GM19455 (cell line): Measurements from ENCODE around the gene SRM.
"Not testable (repeated sequence)": the region's sequence is repeated elsewhere in the genome, so short reads cannot be mapped to it uniquely, and the experiment has no call there.

Source experiments
- ATAC-seq: cut with Tn5 transposase; IDR thresholded peaks from one replicate; pipeline ENCODE4 v1.9.1; 2021; ENCODE audit not compliant: unreplicated experiment

Gene SRM

DNA sequence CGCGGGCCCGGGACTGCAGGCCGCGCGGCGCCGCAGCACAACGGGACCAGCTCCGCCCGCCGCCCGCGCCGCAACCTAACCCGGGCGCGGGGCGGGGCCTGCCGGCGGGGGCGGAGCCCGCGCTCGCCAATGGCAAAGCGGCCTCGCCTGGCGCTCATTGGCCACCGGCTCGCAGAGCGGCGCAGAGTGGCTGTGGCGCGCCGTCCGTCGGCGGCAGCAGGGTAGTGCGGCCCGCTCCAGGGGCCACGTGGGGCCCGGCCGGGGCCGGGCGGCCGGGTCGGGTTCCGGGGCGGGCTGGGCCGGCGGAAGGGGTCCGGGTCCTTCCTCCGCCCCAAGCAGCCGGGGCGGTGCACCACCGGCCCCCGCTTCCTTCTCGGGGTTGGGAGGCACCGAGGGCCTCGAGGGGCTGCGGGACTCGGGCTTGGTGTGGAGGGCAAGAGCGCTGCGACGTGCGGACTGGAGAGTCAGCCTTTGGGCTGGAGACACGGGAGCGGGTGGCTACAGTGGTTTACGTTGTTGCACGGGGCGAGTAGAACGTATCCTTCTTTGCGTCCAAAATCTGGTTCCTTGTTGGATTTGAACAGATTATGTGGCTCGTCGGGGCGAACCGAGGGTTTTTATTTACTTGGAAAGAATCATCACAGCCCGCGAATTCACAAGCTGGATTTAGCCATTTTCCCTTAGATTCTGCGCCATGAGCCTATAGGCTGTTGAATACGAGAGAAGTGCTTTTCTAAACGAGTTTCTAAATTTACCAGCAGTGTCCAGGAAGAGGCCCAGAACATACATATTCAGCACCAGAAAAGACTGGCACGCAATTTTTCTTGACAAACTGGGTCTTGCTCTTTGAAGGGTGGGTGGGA is at the start of gene SRM:
TSS of gene SRM (minus strand) at position 51 of the 863 bp plus-strand sequence. CDS start 75 bp downstream, outside the sequence.
- peak; percentile 82 for ATAC-seq

DNA sequence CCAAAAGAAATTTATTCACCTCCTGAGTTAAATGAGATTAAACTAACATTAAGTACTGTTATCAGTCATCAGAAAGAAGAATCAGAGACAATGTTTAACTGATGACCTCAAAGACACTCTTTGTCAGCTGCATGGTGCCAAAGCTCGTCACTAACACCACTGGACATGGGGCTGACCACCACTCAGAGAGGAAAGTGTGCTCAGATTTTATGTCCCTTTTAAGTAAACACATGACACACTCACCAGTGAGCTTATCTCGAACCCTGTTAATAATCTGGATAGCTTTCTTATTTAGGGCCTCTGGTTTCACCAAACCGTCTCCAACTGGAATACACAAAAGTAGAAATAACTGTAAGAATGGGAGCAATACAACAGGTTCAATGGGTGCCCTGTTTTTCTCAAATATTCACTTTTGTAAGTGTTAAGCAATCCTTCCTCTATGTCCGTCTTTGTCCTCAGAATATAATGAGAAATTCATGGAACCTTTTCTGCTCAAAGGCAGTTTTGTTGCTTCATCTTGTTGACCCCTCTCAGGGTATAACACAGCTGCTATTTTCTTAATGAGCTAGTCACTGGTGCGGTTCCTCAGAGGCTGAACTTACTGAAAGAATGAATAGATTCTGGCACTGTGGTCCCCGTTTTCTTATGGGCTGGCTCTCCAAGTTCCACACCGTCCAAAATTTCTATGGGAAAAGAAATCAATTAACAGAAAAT is 49.4 kb upstream of the SRM start:
- no peak for ATAC-seq

DNA sequence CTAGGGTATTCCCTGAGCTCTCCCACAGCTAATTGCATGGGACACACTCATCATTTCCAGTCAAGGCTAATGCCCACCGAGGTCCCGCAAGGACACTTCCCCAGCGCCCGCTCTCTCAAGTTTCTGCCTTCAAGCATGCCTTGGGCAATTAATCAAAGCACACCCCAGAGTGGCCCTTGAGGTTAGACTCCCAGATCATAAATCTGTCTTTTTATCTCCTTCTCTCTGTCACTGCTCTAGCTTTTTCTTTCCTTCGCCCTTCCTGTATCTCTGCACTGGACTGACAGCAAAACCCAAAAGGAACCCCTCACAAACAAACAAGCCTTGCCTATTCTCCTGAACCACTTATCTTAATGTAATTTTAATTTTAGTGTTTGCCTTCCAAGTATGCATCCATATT is 47.8 kb upstream of the SRM start:
- ATAC-seq: no peak

DNA sequence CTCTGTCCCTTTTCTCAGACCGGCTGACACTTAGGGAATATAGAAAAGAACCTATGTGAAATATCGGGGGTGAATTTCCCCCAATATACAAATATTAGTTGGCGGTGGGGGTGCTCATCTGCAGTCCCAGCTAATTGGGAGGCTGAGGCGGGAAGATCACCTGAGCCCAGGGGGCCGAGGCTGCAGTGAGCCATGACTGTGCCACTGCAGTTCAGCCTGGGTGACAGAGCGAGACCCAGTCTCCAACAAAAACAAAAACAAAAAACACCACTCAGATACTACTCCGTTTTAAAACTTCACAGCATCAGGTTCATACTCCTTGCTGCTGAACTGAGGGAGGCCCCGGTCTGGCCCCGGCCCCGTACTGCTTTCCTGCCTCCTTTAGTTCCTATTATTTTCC is 45.8 kb upstream of the SRM start:
- no peak for ATAC-seq

DNA sequence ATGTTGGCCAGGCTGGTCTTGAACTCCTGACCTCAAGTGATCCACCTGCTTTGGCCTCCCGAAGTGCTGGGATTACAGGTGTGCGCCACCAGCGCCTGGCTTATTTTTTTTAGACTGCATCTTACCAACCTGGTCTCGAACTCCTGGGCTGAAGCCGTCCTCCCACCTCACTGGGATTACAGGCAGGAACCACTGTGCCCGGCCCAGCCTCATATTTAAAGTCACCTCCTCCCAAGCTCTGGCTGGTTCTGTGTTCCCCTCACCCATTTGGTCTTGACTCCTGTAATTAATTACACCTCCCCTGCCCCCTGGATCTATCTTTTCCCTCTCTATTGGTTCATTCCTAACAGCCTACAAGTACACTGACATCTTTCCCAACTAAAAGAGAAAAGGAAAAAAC is 41.5 kb upstream of the SRM start:
- ATAC-seq: no peak

DNA sequence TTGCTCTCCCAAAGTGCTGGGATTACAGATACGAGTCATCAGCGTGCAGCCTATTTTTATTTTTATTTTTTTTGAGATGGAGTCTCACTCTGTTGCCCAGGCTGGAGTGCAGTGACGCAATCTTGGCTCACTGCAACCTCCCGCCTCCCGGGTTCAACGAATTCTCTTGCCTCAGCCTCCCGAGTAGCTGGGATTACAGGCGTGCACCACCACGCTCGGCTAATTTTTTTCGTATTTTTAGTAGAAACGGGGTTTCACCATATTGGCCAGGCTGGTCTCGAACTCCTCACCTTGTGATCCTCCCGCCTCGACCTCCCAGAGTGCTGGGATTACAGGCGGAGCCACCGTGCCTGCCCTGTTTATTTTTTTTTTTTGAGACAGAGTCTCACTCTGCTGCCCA is 41.0 kb upstream of the SRM start:
- ATAC-seq: not testable (repeated sequence)

DNA sequence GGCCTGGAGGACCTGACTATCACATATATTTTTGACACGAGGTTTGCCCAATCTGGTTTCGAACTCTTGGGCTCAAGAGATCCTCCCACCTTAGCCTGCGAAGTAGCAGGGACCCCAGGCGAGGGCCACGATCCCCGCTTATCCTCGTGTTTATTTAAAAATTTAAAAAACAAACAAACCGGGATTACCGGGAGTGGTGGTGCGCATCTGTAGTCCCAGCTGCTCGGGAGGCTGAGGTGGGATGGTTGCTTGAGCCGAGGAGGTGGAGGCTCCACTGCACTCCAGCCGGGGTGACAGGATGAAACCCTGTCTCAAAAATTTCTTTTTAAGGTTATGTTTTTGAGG is 40.3 kb upstream of the SRM start:
- ATAC-seq: no peak

DNA sequence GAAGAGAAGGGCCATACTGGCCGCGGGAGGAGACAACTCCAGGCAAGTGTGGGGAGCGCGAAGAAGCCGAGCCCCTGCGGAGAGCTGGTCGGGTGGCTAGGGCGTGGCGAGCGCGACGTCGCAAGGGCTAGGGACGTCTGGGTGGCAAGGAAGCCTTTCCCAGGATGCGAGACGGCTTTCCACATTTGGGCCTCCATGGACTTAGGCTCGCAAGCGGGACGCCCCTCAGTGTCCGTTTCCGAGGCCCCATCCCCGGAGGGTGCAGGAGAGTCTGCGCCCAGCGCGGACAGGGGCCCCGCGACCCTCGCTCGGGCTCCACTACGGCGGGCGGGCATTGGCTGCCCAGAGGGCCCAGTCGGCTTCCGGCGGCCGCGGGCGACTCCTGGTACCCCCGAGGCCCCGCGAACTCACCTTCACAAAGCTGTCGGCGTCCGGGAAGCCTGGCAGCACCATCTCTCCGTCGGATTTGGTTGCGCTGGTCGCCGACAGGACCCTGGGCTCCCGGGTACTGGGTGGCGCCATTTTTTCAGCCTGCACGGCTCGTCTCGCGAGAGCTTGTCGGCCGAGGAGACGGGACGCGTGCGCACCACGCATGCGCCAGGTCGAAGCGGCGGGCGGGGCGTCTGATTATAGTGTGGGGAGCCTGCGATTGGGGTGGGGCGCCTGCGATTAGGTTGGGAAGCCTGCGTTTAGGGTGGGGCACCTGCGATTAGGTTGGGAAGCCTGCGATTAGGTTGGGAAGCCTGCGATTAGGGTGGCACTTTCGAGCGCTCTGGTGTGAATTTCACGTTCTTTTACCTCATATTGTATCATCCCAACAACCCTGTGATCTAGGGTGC is 39.7 kb upstream of the SRM start, which contains the start of gene EXOSC10:
TSS of gene EXOSC10 (minus strand) at position 560 of the 839 bp plus-strand sequence. CDS start at position 522, 38 bp downstream.
- ATAC-seq: peak; percentile 92

DNA sequence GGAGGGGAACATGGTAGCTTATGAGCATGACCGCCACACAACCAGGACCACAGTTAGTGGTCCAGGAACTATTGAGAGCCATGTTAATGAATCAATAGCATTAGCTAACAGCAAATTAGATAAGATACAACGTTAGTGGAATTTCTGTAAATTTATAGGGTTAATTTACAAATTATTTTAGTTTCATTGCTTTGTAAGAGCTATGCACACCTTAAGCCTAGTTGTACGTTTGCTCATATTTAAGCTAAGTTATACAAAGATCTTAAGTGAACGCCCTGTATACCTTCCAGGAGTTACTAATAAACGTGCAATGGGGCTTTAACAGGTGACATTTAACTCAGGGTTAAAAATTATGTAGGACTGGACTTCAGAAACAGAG is 39.1 kb upstream of the SRM start:
- no peak for ATAC-seq

DNA sequence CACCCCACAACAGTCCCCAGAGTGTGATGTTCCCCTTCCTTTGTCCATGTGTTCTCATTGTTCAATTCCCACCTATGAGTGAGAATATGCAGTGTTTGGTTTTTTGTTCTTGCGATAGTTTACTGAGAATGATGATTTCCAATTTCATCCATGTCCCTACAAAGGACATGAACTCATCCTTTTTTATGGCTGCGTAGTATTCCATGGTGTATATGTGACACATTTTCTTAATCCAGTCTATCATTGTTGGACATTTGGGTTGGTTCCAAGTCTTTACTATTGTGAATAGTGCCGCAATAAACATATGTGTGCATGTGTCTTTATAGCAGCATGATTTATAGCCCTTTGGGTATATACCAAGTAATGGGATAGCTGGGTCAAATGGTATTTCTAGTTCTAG is 24.0 kb upstream of the SRM start:
- not testable (repeated sequence) for ATAC-seq

DNA sequence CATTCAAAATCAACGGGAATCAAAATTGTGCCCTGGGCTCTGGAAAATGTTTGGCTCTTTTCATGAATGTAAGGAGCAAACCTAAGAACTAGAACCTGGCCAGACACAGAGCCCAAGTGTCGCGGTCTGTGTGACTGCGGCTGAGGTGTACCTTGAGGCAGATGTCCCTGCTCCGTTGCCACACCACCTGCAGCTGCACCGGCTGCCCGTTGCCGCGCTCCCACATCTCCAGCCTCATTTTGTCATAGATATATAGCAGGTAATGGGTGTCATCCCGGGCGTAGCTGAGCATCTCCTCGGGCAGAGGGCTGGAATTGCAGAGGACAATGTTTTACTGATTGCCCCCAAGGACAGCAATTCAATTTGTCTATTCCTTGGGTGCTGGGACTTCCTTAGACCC is 21.1 kb upstream of the SRM start:
- no peak for ATAC-seq

DNA sequence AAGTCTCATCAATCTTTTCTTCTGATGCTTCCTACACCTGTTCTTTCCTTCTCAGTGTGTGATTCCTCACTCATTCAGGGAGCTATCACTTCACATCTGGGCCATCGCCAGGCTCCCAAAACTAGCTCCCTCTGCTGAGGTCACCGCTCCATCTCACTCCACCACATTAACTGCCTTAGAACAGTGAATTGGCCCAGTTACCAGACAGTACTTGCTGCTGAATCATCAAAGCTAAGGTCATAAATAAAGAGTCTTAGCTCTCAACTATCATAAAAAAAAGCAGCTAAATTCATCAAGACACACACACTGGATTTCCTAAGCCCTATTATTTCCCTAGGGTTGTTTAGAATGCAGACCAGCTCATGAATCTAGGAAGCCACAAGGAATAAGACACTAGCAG is 18.8 kb upstream of the SRM start:
- no peak for ATAC-seq

DNA sequence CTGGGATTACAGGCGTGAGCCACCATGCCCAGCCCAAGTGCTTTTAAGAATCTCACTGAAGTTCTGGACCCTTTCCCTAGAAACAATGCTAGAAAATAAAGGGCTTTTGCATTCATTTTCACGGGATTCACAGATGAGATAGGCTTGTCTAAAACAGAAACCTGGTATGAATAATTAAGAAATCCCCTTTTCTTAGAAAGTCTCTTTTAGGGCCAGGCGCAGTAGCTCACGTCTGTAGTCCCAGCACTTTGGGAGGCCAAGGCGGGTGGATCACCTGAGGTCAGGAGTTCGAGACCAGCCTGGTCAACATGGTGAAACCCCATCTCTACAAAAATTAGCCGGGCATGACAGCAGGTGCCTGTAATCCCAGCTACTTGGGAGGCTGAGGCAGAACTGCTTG is 13.6 kb upstream of the SRM start:
- ATAC-seq: not testable (repeated sequence)

DNA sequence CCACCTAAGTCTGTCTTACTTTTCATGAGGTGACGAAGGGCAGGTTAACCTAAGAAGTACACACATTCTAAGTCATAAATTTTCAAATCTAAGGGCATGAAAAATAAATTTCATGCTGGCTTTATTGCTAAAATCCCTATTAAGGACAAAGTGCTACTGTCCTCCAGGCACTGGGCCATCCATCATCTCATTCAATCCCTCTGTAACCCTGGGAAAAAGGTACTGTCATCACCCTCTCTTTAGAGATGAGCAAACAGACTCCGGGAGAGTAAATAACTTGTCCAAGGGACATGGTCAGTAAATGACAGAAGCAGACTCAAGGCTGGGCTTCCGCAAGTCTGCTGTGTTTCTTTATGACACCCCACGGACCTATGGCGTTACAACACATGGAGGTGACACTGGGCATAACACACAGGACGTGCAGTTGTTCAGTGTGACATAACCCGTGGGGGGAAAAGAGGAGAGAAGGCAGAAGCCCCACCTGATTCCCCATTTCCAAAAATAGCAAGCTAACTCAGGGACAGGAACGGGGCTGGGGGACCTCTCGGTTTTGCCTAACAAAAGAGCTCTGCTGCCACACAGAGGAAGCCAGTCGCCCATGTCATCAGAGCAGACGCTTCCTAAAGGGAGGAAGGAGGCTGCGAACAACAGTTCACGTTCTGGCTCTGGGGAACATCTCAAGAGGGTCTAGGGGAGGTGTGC is 12.5 kb upstream of the SRM start:
- no peak for ATAC-seq

DNA sequence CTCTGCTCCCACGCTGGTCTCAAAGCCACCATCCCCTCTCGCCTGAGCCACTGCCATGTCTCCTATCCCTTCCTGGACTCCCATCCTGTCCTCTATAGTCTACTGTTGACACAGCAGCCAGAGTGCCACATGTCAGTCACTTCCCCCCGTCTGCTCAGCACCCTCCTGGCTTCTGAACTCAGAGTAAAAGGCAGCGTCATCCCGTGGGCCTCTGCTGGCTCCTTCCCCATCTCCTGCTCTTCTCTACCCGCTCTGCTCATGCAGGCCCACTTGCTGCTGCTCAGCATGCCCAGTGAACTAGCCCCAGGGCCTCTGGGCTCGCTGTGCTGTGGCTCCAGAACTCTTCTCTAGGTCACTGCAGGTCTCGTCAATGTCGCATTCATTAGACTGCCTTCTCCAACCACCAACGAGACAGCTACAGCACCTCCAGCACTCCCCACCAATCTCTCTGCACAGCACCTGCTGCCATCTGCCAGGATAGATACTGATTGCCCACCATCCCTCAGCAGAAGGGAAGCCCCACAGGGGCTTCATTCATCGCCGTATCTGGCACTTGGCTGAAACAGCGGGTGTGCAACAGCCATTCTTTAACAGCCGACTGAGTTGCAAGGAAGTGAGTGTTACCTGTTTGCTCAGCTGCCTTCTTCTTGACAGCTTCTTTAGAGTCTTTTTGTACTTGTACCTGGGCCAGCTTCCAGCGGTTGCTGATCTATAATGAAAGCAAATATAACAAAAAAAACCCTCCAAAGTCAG is 11.8 kb upstream of the SRM start:
- ATAC-seq: no peak

DNA sequence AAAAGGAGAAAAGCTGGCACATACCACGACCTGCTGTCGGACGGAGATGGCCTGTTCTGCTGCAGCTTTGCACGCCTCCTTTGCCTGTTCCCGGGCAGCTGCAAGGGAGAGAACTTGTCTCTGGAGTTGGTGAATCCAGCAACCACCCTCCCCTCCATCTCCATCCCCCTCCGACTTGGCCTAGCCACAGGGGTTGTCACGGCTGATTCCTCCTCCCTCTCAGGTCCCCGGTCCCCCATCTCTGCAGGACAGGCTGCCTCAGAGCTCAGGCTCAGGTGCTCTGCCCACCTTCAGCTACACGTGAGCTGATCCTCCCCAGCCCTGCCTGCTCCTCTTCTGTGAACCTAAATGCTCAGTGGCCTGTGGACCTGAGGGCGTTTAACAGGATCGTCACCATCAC is 11.1 kb upstream of the SRM start:
- ATAC-seq: no peak

DNA sequence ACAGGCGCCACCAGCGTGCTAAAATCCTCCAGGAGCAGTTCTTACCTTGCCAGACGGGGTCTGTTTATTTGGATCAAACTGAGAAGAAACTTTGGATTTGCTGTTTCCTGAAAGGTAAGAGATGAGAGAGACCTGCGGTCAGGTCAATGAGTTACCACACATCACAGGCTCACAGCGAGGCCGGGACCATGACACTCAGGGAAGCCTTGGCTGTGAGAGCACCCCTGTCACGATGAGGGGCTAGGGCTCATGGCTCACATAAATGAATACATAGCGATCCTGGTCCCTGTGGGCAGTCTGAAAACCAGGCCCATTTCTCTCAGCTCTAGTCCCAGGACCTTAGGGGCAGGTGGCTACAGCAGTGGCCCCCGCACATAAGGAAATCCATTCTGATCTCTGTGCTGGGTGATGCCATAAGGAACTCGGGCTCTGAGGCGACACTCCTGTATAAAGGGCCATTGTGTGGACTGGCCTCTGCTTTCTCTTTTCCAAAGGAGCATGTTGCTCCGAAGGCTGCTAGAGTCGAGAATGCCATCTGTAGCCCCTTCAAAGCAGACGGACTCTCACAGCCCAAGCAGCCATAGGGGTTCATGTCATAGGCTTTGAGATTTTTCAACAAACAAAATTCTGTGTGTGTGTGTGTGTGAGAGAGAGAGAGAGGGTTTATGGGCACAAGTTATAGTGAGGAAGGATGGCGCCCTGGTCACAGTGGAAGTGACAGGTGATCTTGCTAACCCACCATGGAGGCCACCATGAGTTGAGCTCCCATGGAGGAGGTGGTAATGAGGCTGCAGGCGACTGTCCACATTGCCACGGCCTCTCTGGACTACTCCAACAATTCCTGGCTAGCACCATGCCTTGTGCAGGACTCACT is 9.0 kb upstream of the SRM start:
- no peak for ATAC-seq

DNA sequence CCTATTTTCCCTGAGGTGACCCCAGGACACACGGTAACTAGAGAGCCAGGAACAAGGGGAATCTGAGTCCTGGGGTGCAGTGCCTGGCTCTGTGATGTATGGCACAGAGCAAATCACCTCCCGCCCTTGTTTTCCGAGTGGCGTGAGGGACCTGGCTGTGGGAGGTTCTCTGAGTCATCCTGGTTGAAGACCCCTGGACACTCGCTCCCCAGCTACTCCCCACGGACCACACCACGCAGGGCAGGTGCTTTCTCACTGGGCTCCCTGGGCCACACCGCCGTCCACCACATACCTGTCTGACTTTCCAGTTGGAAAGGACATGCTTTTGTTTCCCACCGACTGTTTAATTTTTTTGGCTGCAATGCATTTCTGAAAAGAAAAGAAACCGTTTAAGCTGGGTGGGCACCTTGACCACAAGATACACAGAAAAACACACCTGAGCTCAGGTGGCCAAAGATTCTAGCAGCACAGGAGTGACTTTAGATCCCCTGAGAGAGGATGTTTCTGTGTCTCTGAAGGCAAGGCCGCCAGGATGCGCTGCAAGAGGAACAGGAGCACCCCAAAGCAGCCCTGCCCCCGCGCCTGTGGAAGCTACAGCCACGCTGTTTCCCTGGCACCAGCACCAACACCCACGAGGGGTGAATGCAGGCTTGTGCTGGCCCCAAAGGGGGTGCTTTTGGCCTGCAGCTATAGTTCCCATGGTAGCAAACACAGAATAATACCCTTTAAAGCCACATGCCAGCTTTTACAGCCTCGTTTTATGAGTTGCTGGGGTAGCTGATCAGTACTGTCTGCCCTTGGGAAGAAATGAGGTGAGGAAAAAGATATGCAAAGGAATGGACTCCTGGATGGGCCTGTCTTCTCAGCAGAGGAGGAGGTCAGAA is 8.1 kb upstream of the SRM start:
- no peak for ATAC-seq
